A549 treated with RU486 at 1 μM for 4 hours (cell line): ENCODE data around the gene CT45A7. TPM values are rescaled to one million over a fixed set of nuclear protein-coding genes. Genes with fewer than 3 reads are reported as not detected.

Source experiments
- total RNA-seq: library from RNA; stranded (reverse); fragments of 200-300 nt; extraction: Qiagen RNA extraction; gene quantifications from 5 replicates; pipeline ENCODE4 v1.2.3, GENCODE V29; 2022; ENCODE audit warnings: low read depth

Gene CT45A7
- not detected in 5 replicates for total RNA-seq

DNA sequence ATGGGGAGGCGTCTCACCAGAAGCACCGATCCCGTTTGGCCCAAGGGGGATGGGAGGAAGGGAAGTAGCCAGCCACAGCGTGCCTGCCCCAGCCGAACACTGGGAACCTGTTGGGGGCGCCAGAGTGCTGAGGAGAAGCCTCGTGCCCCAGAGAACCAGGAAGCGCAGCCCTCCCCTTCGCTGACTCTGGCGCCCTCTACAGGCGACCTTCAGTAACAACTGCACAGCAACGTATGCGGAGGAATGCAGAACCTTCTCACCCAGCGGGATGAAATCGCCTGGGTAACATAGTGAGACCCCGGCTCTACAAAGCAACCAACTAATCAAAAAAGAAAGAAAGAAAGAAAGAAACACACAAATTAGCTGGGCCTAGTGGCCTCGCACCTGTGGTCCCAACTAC is at the start of gene CT45A7:
Gene CT45A7, minus strand, starts transcription at position 101 of the 400 bp plus-strand sequence. CDS start 3,747 bp downstream, outside the sequence.

GRCh38 chrX:135871712-135872111 is 34.6 kb upstream of the CT45A7 start, which contains the start of gene CT45A9:
Gene CT45A9, minus strand, starts transcription at chrX:135871812. Its CDS starts 3,751 bp downstream, at chrX:135868061.

DNA sequence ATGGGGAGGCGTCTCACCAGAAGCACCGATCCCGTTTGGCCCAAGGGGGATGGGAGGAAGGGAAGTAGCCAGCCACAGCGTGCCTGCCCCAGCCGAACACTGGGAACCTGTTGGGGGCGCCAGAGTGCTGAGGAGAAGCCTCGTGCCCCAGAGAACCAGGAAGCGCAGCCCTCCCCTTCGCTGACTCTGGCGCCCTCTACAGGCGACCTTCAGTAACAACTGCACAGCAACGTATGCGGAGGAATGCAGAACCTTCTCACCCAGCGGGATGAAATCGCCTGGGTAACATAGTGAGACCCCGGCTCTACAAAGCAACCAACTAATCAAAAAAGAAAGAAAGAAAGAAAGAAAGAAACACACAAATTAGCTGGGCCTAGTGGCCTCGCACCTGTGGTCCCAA is 17.4 kb upstream of the CT45A7 start, which contains the start of gene CT45A8:
Gene CT45A8, minus strand, starts transcription at position 101 of the 400 bp plus-strand sequence. CDS start 3,755 bp downstream, outside the sequence.

DNA sequence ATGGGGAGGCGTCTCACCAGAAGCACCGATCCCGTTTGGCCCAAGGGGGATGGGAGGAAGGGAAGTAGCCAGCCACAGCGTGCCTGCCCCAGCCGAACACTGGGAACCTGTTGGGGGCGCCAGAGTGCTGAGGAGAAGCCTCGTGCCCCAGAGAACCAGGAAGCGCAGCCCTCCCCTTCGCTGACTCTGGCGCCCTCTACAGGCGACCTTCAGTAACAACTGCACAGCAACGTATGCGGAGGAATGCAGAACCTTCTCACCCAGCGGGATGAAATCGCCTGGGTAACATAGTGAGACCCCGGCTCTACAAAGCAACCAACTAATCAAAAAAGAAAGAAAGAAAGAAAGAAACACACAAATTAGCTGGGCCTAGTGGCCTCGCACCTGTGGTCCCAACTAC is 17.2 kb downstream of the CT45A7 start, which contains the start of gene CT45A2:
Gene CT45A2, minus strand, starts transcription at position 101 of the 400 bp plus-strand sequence. CDS start 3,747 bp downstream, outside the sequence.

GRCh38 chrX:135802687-135803086 is 34.4 kb downstream of the CT45A7 start, which contains the start of gene CT45A6:
Gene CT45A6, minus strand, starts transcription at chrX:135802787. Its CDS starts 3,794 bp downstream, at chrX:135798993.

DNA sequence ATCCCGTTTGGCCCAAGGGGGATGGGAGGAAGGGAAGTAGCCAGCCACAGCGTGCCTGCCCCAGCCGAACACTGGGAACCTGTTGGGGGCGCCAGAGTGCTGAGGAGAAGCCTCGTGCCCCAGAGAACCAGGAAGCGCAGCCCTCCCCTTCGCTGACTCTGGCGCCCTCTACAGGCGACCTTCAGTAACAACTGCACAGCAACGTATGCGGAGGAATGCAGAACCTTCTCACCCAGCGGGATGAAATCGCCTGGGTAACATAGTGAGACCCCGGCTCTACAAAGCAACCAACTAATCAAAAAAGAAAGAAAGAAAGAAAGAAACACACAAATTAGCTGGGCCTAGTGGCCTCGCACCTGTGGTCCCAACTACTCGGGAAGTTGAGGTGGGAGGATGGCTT is 51.7 kb downstream of the CT45A7 start, which contains the start of gene CT45A5:
Gene CT45A5, minus strand, starts transcription at position 101 of the 400 bp plus-strand sequence. CDS start 3,774 bp downstream, outside the sequence.

Other genes starting within 250 kb of the CT45A7 start
- gene CT45A1, start 123.6 kb downstream of the CT45A7 start, total RNA-seq, result not detected in 5 replicates
- gene CT45A3, start 69.1 kb downstream of the CT45A7 start, total RNA-seq, result 0.15 to 0.17 TPM in 2 of 5 replicates, not detected in the others
- 0.26 TPM in 1 of 5 replicates, not detected in the others for gene CT45A5, start 51.8 kb downstream of the CT45A7 start, total RNA-seq
- gene CT45A6, start 34.5 kb downstream of the CT45A7 start, total RNA-seq, result not detected in 5 replicates
- not detected in 5 replicates for gene CT45A2, start 17.3 kb downstream of the CT45A7 start, total RNA-seq
- not detected in 5 replicates for gene CT45A8, start 17.3 kb upstream of the CT45A7 start, total RNA-seq
- gene CT45A9, start 34.5 kb upstream of the CT45A7 start, total RNA-seq, result not detected in 5 replicates
- 0.13 to 0.56 TPM (median 0.33 TPM) in 3 of 5 replicates, not detected in the others for gene CT45A10, start 56.2 kb upstream of the CT45A7 start, total RNA-seq
- gene SAGE1, start 56.4 kb upstream of the CT45A7 start, total RNA-seq, result 0.03 TPM in 1 of 5 replicates, not detected in the others
- 5.6 to 18.4 TPM (median 16.8 TPM) in 5 replicates for gene MMGT1, start 136.7 kb upstream of the CT45A7 start, total RNA-seq
- 4.9 to 9.9 TPM (median 8.1 TPM) in 5 replicates for gene SLC9A6, start 148.2 kb upstream of the CT45A7 start, total RNA-seq